NCI-H526 (cell line): ENCODE data around the gene FTCDNL1.

ENCODE experiments used
- DNase-seq, 2 experiments: peaks; one replicate each; lab custom pipeline; 2025; lab: John Stamatoyannopoulos, UW

Gene FTCDNL1

GRCh38 chr2:199791326-199791725, 59.7 kb downstream of the FTCDNL1 start:
- DNase-seq, result no peak

GRCh38 chr2:199784512-199784911, 66.5 kb downstream of the FTCDNL1 start:
- DNase-seq, result no peak

- no peak for DNase-seq
Measured at GRCh38 chr2:199779589-199779988, 71.4 kb downstream of the FTCDNL1 start.

- no peak for DNase-seq
Measured at GRCh38 chr2:199778655-199779054, 72.3 kb downstream of the FTCDNL1 start.

GRCh38 chr2:199777916-199778315, 73.1 kb downstream of the FTCDNL1 start:
- DNase-seq, result no peak

GRCh38 chr2:199777315-199777714, 73.7 kb downstream of the FTCDNL1 start:
- no peak for DNase-seq

GRCh38 chr2:199775267-199775666, 75.7 kb downstream of the FTCDNL1 start:
- DNase-seq, result no peak

GRCh38 chr2:199772035-199772976, 78.7 kb downstream of the FTCDNL1 start:
- DNase-seq, result no peak

- DNase-seq, result peak in 1 of 2 experiments; percentile 31
Measured at GRCh38 chr2:199770716-199771115, 80.3 kb downstream of the FTCDNL1 start.

GRCh38 chr2:199765646-199766045, 85.3 kb downstream of the FTCDNL1 start:
- no peak for DNase-seq

- no peak for DNase-seq
Measured at GRCh38 chr2:199764273-199764800, 86.7 kb downstream of the FTCDNL1 start.

GRCh38 chr2:199762963-199763362, 88.0 kb downstream of the FTCDNL1 start:
- peak; percentile 10 to 26 for DNase-seq

GRCh38 chr2:199760574-199760973, 90.4 kb downstream of the FTCDNL1 start:
- no peak for DNase-seq

- no peak for DNase-seq
Measured at GRCh38 chr2:199757233-199757870, 93.6 kb downstream of the FTCDNL1 start.

GRCh38 chr2:199756743-199757142, 94.2 kb downstream of the FTCDNL1 start:
- no peak for DNase-seq

GRCh38 chr2:199756211-199756610, 94.8 kb downstream of the FTCDNL1 start:
- no peak for DNase-seq

GRCh38 chr2:199754766-199755165, 96.2 kb downstream of the FTCDNL1 start:
- DNase-seq, result no peak

GRCh38 chr2:199751492-199752120, 99.4 kb downstream of the FTCDNL1 start:
- peak in 1 of 2 experiments; percentile 14 for DNase-seq

GRCh38 chr2:199749571-199749970, 101.4 kb downstream of the FTCDNL1 start:
- DNase-seq, result no peak

- DNase-seq, result no peak
Measured at GRCh38 chr2:199744724-199745123, 106.3 kb downstream of the FTCDNL1 start.

GRCh38 chr2:199744260-199744659, 106.7 kb downstream of the FTCDNL1 start:
- DNase-seq, result no peak

- DNase-seq, result peak; percentile 43 to 66
Measured at GRCh38 chr2:199743415-199744120, 107.4 kb downstream of the FTCDNL1 start.
